Stimulated activated CD4-positive, alpha-beta T cell treated with anti-CD3 and anti-CD28 coated beads, Interleukin-12 subunit alpha, Interleukin-12 subunit beta, amount 100 ng/mL, for 24 hours (primary cell): ENCODE results near the gene COMMD1.
"Not testable (repeated sequence)": the region's sequence is repeated elsewhere in the genome, so short reads cannot be mapped to it uniquely, and the experiment has no call there.

Experiments used
- DNase-seq, 2 experiments: peaks; one replicate each; pipeline ENCODE4 v3.0.0-alpha.2; 2020; ENCODE audit warnings: low read depth in 2 of 2

The COMMD1 gene

DNA sequence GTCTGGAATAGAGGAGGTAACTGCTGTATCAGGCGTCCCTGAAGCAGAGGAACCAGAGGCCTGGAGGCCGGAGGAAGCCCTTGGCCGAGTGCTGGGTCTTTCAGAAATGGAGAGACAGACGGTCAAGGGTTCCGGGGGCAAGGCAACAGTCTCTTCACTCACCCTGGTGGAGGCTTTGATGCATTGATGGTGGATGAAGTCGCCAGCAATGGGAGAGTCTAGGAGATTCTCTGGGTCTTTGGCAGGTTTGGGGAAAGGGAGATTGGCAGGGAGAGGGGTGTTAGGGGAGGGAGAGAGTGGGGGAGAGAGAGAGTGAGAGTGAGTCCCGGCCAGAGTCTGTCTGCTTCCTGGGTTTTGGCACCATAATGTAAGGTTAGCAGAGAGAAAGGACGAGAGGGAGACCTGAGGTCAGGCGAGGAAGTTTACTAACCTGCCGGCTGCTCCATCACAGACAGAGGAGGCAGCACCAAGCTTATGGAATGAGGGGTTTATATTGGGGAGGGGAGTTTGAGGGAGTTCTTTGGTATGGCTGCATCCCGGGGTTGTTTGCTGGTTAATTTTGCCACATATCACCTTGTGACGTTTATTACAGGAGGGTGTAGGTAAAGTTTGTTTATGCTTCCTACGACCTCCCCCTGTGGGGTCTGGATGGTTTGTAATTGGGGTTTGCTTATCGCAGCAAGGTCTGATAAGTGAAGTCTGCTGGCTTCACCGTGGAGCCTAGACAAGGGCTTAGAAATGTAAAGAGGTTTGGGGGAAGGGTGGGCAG is 19.6 kb downstream of the COMMD1 start:
- no peak for DNase-seq

DNA sequence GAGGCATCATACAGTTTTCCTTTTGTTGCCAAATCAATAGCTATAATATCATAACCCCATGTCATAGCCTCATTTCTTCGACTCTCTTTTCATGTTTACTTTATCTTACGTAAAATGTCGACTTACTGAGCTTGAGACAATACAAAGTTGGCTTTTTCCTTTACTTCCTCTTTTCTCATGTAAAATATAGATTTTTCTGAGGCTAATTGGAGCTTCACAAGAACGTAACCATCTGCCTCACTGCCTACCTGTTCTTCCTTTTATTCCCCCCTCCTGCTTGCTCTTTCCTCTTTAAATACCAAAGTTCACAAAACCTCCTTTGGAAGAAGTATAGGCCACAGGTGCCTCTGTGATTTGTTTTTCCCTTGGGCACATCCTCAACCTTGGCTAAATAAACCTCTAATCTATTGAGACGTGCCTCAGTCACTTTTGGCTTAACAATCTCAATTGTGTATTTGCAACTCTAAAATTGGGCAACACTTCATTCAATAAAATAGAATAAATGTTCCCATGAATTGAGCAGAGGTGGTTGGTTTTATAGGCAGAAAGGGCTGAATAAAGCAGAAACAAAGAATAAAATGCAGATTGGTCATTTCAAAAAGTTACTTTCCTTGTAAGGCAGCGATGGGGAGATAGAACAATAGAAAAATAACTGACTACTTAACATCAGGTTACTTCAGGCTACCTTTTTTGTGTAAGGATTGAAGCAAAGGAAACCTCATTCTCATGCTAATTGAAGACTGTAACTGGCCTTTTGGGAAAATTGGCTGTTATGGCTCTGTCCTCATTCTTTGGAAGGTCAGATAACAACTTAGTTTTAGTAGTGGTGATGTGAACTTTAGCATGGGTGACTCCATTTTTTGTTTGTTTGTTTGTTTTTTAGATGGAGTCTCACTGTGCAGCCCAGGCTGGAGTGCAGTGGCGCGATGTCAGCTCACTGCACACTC is 21.3 kb downstream of the COMMD1 start:
- DNase-seq: no peak

DNA sequence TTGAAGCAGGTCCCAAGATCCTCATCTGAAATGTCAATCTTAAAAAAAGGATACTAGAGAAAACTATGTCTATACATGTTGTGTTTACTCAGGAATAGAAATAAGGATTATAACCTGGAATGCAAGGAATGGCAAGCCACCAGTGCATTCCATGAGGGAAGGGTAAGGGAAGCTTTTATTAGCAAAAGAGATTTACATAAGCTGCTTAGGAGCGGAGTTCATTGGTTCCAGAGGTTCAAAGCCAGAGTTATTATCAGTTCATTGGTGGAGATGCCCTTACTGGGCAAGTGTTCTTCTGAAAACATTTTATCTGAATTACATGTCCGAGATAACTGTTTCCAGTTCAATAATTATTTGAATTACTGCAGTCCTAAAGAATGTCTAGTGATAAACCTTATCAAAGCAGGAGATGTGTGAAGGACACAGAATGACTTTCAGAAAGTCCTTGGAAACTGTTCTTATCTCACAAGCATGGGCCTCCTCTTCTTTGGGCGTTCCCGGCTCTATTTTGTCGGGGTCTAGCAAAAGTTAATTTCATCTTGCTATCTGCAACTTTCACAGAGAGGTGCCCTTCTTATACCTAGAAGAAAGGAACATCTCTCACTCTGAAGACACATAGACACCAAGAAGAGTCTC is 23.5 kb downstream of the COMMD1 start:
- DNase-seq: no peak

DNA sequence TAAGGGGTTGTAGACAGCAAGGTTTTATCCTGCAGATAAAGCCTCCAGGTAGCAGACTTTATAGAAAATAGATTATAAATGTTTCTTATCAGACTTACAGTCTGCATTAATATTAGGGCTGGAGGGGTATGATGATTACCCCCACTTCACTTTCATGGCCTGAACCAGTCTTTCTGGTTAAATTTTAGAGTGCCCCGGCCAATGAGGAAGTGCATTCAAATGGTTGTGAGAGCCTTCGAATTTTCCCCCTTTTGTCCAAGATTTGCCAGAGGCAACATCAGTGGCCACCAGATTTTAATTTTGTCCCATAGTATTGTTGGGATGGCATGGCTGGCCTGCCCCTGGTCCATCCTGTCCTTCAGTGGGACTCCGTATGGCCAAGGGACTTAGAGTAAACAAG is 31.6 kb downstream of the COMMD1 start:
- DNase-seq: no peak

DNA sequence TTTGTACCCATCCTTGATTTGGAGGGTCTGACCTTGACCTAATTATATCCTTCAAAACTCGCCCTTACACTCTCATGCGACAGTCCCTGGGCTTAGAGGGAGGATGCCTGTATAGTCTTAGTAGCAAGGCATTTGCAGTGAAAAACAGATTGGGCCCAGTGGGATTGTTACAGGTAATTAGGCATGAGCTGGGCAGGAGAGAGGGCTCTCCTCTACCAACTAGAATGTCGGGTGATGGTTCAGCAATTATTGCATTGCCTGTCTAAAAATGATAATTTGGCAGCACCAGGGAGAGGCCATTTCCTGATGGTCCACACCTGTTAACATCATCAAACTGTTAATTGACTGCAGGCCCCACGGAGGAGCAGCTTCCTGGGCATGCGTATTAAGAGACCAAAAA is 32.4 kb downstream of the COMMD1 start:
- DNase-seq: no peak

DNA sequence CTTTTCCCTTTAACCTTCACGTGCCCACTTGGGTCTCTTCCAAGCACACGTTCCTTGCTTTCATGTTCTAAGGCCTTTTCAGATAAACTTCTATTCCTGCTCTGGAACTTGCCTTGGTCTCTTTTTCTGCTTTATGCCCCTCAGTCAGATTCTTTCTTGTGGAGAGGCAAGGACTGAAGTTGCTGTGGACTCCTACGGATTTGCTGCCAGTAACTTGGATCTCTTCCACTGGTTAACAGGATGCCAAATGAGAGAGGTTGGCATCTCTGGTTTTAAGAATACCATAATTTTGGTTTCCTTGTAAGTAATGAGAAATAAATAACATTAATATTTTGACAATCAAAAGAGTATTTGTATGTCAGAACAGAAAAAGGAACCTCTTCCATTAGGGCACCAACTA is 33.0 kb downstream of the COMMD1 start:
- DNase-seq: no peak

DNA sequence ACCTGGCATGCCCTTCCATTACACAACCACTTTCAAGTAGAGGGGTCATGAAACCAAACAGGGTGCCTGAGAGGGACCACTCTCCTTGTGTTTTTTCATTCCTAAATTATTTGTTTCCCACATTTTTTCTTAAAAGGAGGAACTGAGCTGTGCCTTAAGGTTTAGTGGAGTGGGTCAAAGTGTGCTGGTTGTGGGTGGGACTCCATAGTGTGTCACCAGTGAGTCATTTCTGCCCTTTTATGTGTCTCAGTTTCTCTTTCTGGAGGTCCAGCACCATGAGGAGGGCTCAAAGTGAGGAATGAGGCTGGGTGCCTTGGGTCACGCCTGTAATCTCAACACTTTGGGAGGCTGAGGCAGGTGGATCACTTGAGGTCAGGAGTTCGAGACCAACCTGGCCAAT is 37.8 kb downstream of the COMMD1 start:
- DNase-seq: no peak

DNA sequence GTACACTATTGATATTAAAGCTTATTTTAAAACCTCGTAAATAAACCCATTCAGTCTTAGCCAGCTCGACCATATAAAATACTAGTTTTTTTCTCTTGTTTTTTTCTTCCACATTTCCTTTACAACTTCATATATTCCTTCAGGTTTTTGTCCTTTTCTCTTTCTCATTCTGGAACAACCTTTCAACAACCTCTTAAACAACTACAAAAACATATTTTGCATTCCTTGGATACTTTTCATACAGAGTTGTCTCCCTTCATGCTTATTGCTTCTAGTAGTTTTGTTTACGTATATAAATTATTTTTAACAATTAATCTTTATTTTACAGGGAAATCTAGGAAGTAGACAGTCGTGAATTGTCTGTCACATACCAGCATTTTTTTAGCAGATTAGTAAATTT is 41.2 kb downstream of the COMMD1 start:
- DNase-seq: no peak

DNA sequence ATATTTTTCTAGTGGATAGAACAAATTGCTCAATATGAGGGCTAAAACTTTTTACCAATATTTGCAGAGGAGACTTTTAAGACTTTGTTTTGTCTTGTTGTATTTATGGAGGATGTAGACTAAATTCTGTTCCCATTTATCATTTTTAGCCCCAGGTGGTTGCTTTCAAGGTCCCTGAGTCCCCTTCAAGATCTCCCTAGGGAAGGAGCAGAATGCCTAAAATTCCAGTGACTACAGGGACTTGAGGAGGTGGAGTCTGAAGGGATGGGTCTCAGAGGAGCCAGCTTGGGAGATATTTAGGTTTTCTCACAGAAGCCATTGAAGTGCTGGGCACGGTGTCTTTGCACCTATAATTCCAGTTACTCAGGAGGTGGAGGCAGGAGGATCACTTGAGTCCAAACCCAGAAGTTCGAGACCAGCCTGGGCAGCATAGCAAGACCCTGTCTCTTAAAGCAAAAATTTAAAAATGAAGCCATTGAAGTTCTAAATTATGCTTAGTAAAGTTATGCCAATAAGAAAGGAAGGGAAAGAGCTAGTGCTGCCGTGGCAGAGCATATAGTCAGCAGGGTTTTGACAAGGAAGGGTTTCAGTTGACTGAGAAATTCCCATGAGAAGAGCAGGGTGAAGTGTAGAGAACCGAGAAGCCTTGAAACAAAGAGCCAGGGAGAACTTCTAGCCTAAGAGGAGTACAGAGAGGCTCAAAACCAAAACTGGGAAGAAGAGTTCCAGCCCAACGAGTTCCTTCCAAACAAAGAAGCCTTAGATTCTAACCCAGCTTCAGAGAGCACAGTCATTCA is 43.4 kb downstream of the COMMD1 start:
- DNase-seq: no peak

DNA sequence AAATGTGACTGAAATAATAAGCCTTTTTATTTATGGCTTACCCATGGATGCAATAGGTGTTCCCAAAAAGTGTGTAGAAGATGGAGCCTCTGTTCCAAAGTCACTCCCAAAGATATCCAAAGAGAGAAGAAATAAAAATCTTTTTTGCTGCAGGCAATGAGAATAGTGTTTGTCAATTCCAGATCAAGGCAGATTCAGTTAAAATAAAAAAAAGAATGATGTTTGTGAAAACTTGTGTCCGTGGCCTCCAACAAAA is 43.9 kb downstream of the COMMD1 start:
- DNase-seq: no peak

DNA sequence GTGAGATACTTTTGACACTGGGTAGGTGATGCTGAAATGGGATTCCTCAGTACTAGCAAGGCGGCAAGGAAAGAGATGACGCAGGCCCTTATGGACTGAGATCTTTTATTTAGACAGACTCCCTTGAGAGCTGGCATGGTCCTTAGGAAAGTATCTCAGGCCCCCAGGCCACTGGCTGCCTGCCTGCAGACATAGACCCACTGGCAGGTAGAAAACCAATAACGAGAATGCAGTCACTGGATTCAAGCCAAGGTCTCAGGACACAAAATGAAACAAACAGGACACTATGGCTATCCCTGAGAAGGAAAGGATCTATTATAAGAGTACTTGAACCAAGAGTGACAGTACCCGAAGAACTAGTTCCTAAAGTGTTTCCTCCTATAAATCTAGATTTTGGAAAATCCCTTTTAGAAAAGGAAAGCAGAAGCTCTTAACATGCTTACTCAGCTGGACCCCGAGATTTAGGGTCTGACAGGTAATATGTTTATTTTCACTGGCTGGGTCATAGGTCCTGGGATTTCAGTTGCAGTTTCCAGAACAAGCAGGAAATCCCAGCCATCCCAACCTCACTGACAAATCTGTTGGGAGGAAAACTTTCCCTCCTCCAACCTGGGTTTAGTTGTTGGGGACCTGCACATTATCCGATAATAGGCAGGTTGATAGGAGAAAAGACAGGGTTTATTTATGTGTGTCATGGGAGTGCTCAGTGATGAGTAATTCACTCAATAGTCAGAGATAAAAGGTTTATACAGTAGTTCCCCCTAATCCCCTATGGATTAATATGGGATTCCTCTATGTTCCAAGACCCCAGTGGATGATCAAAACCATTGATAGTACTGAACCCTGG is 44.5 kb downstream of the COMMD1 start:
- no peak for DNase-seq

DNA sequence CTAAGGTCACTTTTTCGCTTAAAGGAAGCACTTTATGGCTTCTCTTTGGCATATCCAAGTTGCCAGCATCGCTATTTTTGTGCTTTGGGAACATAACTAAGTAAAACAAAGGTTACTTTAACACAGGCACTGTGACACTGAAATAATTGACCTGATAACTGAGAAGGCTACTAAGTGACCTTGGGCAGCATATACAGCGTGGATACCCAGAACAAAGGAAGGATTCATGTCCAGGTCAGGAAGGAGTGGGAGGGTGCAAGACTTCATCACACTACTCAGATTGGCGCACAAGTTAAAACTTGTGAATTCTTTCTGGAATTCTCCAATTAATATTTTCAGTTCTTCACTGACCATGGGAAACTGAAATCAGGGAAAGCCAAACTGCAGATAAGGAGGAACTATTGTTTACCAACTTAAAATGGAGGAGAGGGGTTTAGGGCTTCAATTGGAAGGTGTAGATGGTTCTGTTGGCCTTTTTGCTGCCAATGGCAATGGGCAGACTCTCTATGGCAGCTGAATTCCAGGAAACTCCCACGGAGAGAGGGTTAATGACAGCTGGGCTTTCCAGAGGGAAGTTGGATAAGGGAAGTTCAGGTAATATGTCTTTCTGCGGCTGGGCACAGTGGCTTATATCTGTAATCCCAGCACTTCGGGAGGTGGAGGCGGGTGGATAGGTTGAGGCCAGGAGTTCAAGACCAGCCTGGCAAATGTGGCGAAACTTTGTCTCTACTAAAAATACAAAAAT is 45.3 kb downstream of the COMMD1 start:
- DNase-seq: no peak

DNA sequence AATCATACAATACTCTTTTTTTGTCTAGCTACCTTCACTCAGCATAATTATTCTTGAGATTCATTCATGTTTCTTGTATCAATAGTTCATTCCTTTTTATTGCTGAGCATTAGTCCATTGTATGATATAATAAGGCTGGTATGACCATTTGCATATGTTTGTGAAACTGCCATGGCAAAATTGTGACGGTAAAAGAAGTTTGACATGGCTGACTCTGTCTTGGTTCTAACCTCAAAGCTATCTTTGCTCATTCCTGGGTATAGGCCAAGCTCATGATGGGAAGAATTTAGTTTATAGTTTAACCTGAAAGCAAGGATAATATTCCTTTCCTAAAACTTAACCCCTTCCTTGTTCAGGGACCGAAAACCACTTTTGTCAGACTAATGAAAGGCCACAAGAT is 46.4 kb downstream of the COMMD1 start:
- DNase-seq: no peak

DNA sequence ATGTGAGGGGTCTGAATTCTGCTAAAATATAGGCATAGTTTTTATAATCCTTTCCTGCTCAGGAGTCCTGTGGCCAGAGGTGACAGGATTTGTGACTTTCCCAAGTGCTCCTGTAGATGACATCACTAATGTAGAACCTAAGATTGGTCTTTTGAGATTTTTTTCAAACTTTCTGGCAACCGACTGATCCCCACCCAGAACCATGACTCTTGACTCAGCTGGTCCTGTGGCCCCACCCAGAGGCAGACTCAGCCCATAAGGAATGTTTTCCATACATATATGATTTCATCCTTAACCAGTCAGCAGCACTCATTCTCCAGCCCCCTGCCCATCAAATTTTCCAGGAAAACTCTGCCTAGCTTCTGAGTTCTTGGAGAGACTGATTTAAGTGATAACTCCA is 46.8 kb downstream of the COMMD1 start:
- no peak for DNase-seq

DNA sequence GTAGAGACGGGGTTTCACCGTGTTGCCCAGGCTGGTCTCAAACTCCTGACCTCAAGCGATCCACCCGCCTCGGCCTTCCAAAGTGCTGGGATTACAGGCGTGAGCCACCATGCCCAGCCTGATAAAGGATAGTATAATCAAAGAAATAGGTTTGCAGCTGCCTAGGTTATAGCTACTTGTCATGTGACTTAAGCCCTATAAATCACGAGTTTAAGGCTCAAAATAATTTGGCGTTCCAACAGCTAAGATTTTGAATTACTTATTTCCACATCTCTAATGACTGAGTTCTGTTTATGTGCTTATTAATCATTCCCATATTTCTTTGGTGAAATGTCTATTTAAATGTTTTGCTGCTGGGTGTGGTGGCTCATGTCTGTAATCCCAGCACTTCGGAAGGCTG is 49.4 kb downstream of the COMMD1 start:
- DNase-seq: not testable (repeated sequence)

DNA sequence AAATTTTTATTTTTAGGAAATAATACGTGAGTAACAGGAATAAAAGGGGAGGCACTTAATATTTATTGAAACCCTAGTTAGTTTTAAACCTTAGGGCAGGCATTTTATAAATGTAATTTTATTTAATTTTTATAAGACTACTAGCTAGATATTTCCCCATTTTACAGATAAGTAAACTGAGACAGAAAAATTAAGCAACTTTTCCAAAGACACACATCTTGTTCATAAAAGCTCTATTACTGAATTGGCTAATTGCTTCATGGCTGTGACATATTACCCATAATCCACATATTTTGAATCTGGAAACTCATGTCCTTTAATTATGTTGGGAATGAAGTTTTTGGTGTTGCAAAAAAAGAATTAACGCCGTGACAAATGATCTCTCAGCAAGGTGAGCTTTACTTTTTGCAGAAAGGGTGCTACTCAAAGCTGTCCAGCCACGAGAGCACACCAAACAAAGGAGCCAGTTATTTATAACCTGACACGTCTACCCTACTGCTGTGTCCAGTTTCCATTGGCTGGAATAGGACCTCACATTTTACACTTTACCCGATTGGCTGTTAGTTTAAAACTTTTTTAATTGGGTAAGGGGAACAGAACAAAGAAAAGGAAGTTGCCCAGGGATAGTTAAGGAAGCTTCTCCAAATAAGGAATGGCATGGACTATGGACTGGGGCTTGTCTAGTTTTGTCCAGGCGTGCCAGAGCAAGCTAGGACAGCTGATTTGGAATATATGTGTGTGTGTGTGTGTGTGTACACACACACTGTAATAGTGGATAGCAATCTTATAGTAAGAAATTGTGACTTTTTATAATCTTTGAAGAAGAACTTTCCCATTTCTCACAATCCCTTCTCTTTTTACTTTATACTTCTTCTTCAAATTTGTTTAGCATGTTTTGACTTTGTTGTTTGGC is 54.2 kb downstream of the COMMD1 start:
- DNase-seq: no peak

DNA sequence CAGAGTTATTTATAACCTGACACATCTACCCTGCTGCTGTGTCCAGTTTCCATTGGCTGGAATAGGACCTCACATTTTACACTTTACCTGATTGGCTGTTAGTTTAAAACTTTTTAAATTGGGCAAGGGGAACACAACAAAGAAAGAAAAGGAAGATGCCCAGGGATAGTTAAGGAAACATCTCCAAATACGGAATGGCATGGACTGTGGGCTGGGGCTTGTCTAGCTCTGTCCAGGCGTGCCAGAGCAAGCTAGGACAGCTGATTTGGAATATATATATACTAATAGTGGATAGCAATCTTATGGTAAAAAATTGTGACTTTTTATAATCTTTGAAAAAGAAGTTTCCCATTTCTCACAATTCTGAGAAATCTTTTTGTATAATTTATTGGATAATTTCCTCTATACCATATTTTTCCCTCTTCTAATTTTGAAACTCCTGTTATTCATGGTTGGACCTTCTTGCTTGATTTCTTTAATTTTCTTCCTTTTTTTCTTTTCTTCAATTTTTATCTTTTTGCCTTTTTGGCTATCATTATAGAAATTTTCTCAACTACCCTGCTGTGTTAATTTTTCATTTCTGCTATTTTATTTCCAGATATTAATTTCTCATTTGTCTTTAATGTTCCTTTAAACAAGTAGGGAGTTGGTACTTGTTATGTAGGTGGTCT is 55.9 kb downstream of the COMMD1 start:
- DNase-seq: no peak

DNA sequence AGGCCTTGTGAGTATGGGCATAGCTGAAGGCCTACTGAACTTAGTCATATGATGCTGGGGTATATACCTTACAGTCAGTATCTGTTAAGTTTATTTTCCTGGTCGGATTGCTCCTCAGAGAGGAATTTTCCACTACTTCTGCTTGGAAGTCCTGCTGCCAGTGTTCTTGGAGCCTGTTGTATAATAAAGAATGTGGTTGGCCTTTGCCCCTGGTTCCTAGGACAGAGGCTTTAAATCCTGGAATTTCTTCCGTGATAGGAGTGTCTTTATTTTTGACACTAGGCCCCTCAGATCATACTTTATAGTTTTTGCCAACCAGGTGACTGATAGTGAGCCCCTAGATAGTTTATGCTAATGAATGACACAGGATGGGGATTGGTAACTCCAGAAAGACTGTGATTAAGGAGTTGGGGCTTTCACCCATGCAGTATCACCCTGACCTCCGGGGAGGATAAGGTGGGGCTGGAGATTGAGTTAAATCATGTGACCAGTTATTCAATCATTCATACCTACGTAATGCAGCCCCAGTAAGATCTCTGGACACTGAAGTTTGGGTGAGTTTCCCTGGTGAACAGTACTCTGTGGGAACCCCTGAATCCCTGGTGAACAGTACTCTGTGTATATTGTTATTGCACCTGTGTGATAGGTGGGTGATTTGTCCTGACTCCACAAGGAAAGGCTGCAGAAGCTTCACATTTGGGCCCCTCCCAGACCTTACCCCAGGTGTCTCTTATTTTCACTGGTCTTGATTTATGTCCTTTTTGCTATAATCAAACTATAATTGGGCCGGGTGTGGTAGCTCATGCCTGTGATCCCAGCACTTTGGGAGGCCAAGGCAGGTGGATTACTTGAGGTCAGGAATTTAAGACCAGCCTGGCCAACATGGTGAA is 56.9 kb downstream of the COMMD1 start:
- no peak for DNase-seq
